GM19468 (cell line): ENCODE results near the gene BUD13.

Experiments
- ATAC-seq: cut with Tn5 transposase; IDR thresholded peaks from one replicate; pipeline ENCODE4 v1.9.1; 2021; ENCODE audit warnings: mild to moderate bottlenecking, moderate library complexity, moderate number of reproducible peaks; ENCODE audit not compliant: unreplicated experiment; ENCODE audit errors: extremely low read depth

The BUD13 gene

GRCh38 chr11:116725434-116726221 is 47.2 kb downstream of the BUD13 start:
- ATAC-seq = no peak

GRCh38 chr11:116724813-116725212 is 48.0 kb downstream of the BUD13 start:
- no peak for ATAC-seq

GRCh38 chr11:116723511-116723910 is 49.3 kb downstream of the BUD13 start:
- ATAC-seq = no peak

GRCh38 chr11:116721988-116722387 is 50.8 kb downstream of the BUD13 start:
- no peak for ATAC-seq

- ATAC-seq = no peak
Measured at GRCh38 chr11:116720895-116721294, 51.9 kb downstream of the BUD13 start.

GRCh38 chr11:116718955-116719501 is 53.8 kb downstream of the BUD13 start:
- no peak for ATAC-seq

GRCh38 chr11:116716621-116717020 is 56.2 kb downstream of the BUD13 start:
- ATAC-seq = no peak

- ATAC-seq = no peak
Measured at GRCh38 chr11:116715383-116715782, 57.4 kb downstream of the BUD13 start.

- ATAC-seq = no peak
Measured at GRCh38 chr11:116714902-116715301, 57.9 kb downstream of the BUD13 start.

- no peak for ATAC-seq
Measured at GRCh38 chr11:116712428-116712827, 60.4 kb downstream of the BUD13 start.

- no peak for ATAC-seq
Measured at GRCh38 chr11:116710762-116711161, 62.0 kb downstream of the BUD13 start.

GRCh38 chr11:116710001-116710674 is 62.6 kb downstream of the BUD13 start:
- no peak for ATAC-seq

- no peak for ATAC-seq
Measured at GRCh38 chr11:116707746-116708145, 65.0 kb downstream of the BUD13 start.

- no peak for ATAC-seq
Measured at GRCh38 chr11:116707161-116707629, 65.6 kb downstream of the BUD13 start.

GRCh38 chr11:116703421-116703820 is 69.4 kb downstream of the BUD13 start:
- ATAC-seq = no peak

- no peak for ATAC-seq
Measured at GRCh38 chr11:116702772-116703385, 69.9 kb downstream of the BUD13 start.

- ATAC-seq = no peak
Measured at GRCh38 chr11:116701876-116702275, 70.9 kb downstream of the BUD13 start.

GRCh38 chr11:116701297-116701801 is 71.4 kb downstream of the BUD13 start:
- ATAC-seq = no peak

- ATAC-seq = no peak
Measured at GRCh38 chr11:116700586-116701220, 72.1 kb downstream of the BUD13 start.
